GM18511 (cell line): ENCODE results near the gene NAA10.
"Not testable (repeated sequence)": the region's sequence is repeated elsewhere in the genome, so short reads cannot be mapped to it uniquely, and the experiment has no call there.

Experiments used
- ATAC-seq: cut with Tn5 transposase; IDR thresholded peaks from one replicate; pipeline ENCODE4 v1.9.1; 2021; ENCODE audit warnings: mild to moderate bottlenecking, moderate library complexity; ENCODE audit not compliant: unreplicated experiment

The NAA10 gene

DNA sequence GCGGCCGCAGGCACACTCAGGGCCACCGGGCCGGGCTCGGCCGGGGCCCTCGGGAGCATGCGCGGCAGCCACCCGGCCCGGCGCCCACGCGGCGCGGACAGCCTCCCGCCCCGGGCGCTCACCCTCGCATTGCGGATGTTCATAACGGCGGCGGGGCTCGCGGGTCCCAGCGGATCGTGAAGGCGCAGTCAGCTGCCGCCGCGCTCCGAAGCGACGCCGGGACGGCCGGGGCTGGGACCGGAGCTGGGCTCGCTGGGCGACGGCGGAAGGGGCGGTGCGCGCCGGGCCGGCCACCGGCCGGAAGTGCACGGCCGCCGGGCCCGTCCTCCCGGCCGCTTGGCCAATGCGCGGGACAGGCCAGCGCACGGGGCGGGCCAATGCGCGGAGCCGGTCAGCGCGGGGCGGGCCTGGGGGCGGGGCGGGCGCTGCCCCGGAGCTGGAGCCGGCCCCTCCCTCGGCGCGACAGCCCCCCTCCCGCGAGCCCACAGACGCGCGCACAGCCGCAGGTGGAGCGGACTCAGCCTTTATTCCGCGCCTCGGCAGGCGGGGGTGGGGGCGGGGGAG lies at the start of gene NAA10:
NAA10 (minus strand) TSS at position 276 of the 564 bp plus-strand sequence; CDS start at position 143, 133 bp downstream.
- ATAC-seq: peak; percentile 91

- no peak for ATAC-seq
Measured at GRCh38 chrX:153983321-153983801, 48.5 kb upstream of the NAA10 start.

- ATAC-seq: no peak
Measured at GRCh38 chrX:153981771-153982533, 47.1 kb upstream of the NAA10 start.

- ATAC-seq: no peak
Measured at GRCh38 chrX:153981231-153981630, 46.4 kb upstream of the NAA10 start.

DNA sequence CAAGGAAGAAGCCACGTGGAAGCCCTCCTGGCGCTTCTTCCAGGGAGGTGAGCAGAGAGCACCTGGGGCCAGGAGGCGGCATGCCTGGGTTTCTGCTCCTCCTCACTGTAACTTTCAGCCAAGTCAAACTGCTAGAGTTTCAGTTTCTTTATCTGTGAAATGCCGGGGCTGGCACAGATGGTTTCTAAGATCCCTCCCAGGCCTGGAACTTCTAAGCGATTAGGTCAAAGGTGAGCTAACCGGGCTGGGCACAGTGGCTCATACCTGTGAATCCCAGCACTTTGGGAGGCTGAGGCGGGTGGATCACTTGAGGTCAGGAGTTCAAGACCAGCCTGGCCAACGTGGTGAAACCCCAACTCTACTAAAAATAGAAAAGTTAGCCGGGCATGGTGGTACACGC lies 45.6 kb upstream of the NAA10 start:
- ATAC-seq: not testable (repeated sequence)

GRCh38 chrX:153974726-153975286 lies 40.0 kb upstream of the NAA10 start:
- no peak for ATAC-seq

- no peak for ATAC-seq
Measured at GRCh38 chrX:153974003-153974725, 39.3 kb upstream of the NAA10 start.

DNA sequence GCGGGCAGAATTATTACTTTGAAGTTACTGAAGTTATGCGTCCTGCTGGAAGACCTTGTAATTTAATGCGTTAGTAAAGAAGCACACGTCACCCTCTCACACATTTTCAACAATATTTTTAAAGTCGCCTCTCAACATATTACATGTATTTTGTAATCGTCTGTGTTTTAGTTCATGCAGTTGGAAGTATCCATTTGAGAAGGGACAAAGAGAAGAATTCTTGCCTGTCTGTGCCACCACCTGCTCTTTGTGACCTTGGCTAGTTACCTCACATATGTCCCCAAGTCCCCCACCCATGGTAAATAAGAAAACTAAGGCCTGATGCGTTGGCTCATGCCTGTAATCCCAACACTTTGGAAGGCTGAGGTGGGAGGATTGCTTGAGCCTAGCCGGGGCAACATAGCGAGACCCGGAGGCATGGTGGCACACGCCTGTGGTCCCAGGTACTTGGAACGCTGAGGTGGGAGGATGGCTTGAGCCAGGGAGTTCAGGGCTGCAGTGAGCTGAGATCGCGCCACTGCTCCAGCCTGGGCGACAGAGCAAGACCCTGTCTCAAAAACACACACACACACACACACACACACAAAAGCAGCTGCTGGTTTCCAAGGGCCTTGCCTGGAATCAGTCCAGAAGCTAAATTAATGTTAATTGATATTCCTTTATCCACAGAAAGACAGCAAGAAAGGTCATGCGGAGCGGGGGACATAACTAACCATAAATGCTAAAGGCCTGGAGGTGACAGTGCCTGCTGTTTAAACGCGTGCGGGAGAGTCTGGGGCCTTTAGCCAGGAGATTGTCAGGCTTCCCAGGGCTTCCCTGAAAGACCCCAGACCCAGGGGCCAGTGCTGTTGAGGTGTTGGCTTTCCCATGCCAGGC lies 38.5 kb upstream of the NAA10 start:
- ATAC-seq: no peak

GRCh38 chrX:153972368-153973126 lies 37.7 kb upstream of the NAA10 start, which contains the start of gene TMEM187:
TMEM187 (plus strand) TSS chrX:153972754; CDS start chrX:153982063, 9,309 bp downstream.
- ATAC-seq: peak; percentile 54

- peak; percentile 45 for ATAC-seq
Measured at GRCh38 chrX:153971450-153972367, 36.9 kb upstream of the NAA10 start, which contains the start of gene HCFC1. HCFC1 (minus strand) TSS chrX:153971818; CDS start chrX:153970840, 978 bp downstream.

DNA sequence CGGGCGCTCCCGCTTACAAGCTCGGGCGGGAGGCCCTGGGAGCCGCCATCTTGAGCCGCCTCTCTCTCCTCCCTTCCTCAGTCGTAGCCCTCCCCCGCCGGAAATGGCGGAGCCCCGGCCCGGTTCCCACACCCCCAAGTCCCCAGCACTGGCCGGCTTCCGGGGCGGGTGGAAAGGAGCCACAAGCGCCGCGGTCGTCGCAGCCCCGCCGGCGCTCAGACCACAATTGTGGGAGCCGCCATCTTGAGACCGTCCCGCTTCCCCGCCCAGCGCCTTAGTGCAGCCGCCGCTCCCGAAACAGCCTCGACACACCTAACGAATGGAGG lies 36.2 kb upstream of the NAA10 start:
- peak; percentile 44 for ATAC-seq

DNA sequence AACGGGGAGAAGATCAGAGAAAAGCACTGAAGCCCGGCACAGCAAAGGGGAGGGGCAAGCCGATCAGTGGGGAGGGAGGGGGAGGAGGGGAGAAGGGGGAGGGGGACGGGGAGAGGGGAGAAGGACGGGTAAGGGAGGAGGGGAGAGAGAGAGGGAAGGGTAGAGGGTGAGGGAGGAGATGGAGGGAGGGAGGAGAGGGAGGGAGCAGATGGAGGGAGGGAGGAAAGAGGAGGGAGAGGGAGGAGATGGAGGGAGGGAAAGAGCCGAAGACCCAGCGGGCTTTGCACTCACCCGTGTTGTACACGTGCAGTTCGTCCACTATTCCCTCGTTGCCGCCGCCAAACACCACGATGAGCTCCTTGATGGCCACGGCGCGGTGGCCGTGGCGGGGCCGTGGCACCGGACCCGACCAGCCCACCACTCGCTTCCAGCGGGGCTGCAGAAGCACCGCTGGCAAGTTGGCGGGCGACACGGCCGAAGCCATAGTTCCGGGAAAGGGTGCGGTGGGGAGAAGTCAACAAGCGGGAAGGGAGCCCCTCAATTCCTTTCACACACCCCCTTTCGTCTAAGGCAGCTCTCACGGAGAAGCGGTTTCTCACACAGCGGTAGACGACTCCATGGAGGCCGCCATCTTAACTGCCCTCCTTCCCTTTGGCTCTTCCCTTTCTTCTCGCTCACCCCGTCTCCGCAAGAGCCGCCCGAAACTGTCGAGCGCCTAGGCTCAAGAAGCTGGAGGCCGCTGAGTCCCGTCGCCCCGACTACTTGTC lies 35.7 kb upstream of the NAA10 start:
- ATAC-seq: no peak

GRCh38 chrX:153969904-153970356 lies 35.1 kb upstream of the NAA10 start:
- ATAC-seq: no peak

- no peak for ATAC-seq
Measured at GRCh38 chrX:153969125-153969903, 34.5 kb upstream of the NAA10 start.

- no peak for ATAC-seq
Measured at GRCh38 chrX:153968754-153969124, 33.9 kb upstream of the NAA10 start.

DNA sequence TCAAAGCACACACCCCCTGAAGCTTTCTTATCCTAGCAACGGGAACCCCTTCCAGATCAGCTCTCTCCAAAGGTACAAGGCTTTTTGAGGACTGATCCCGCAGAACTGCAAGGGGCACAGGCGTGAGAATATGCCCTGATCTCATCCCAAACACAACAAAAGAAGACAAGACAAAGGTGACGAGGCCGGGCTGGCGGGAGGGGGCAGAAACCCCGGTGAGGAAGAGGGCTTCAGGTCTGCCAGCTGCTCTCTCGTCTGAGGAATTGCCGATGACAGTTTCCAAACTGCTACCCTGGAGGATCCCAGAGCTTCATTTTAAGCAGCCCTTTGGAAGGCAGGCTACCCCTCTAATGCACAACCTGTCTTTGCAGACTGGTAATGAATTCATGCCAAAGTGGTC lies 33.4 kb upstream of the NAA10 start:
- ATAC-seq: no peak
